CD4-positive, alpha-beta T cell (primary cell): Measurements from ENCODE around the gene TMEM183A. TPM values are rescaled to one million over a fixed set of nuclear protein-coding genes. Genes with fewer than 3 reads are reported as not detected.

Experiments
- ATAC-seq: fragments of 200-7000 bp; cut with Tn5 transposase; one replicate; pipeline ENCODE4 v1.10.0; 2022; ENCODE audit warnings: mild to moderate bottlenecking; ENCODE audit not compliant: poor library complexity
- CTCF ChIA-PET: fragments of 350-600 bp; sonication (Branson Sonifier 250); formaldehyde crosslinking; loops from one replicate; lab custom pipeline; 2021; ENCODE audit warnings: antibody characterized with exemption, inconsistent platforms; lab: Charles Lee
- POLR2A ChIA-PET: fragments of 350-600 bp; sonication (Branson Sonifier 250); formaldehyde crosslinking; loops from one replicate; lab custom pipeline; 2021; ENCODE audit warnings: antibody characterized with exemption, inconsistent platforms; lab: Charles Lee
- DNase-seq, 14 experiments: peaks; one replicate each; pipeline ENCODE4 v3.0.0-alpha.2; 2013 to 2020; ENCODE audit warnings: mixed read lengths in 2 of 14
- H3K27ac ChIP-seq, 2 donors: one replicate each; pipeline versions ENCODE4 v1.5.1 to v1.7.0; 2013; ENCODE audit warnings: low read length in 2 of 2, low read depth in 1 of 2, mild to moderate bottlenecking in 1 of 2
- H3K27me3 ChIP-seq, 2 experiments: 1 replicate in 1 of 2; 2 replicates in 1 of 2; pipeline versions ENCODE4 v1.6.1 to v1.7.0; 2013; ENCODE audit warnings: low read length in 2 of 2, control low read depth in 1 of 2, mild to moderate bottlenecking in 1 of 2, moderate library complexity in 1 of 2; ENCODE audit not compliant: insufficient read depth in 2 of 2, control insufficient read depth in 1 of 2
- H3K36me3 ChIP-seq: one replicate; pipeline ENCODE4 v1.6.1; 2013; ENCODE audit warnings: low read length, control low read depth; ENCODE audit not compliant: insufficient read depth
- H3K4me1 ChIP-seq: one replicate; pipeline ENCODE4 v1.6.1; 2013; ENCODE audit warnings: low read length, control low read depth; ENCODE audit not compliant: insufficient read depth
- H3K4me3 ChIP-seq: one replicate; pipeline ENCODE4 v1.5.1; 2013; ENCODE audit warnings: mild to moderate bottlenecking, low read length, moderate library complexity
- H3K9me3 ChIP-seq, 2 experiments: 1 replicate in 1 of 2; 2 replicates in 1 of 2; pipeline versions ENCODE4 v1.6.1 to v1.7.0; 2013; ENCODE audit warnings: low read length in 2 of 2, mild to moderate bottlenecking in 2 of 2, control low read depth in 1 of 2, moderate library complexity in 1 of 2; ENCODE audit not compliant: control insufficient read depth in 1 of 2, insufficient read depth in 1 of 2
- H3K27ac Mint-ChIP-seq: one replicate; pipeline ENCODE4 v1.8.0; 2020; ENCODE audit warnings: mixed read lengths
- H3K27me3 Mint-ChIP-seq: one replicate; pipeline ENCODE4 v1.8.0; 2021; ENCODE audit warnings: mixed read lengths
- H3K36me3 Mint-ChIP-seq: one replicate; pipeline ENCODE4 v1.8.0; 2021; ENCODE audit warnings: low read depth, mixed read lengths
- H3K4me1 Mint-ChIP-seq: one replicate; pipeline ENCODE4 v1.8.0; 2021; ENCODE audit warnings: low read depth, mixed read lengths
- H3K4me3 Mint-ChIP-seq: one replicate; pipeline ENCODE4 v1.8.0; 2020; ENCODE audit warnings: mild to moderate bottlenecking, mixed read lengths
- H3K9me3 Mint-ChIP-seq: one replicate; pipeline ENCODE4 v1.8.0; 2020; ENCODE audit warnings: mixed read lengths
- intact Hi-C, 2 experiments: fragments of 100-400 bp; cut with DNase I in 1 of 2; cut with micrococcal nuclease in 1 of 2; formaldehyde crosslinking; loops; one replicate each; pipeline versions ENCODE4 v1.15.1 to v1.9.0; 2023 to 2025; cut with DNase I, micrococcal nuclease
- total RNA-seq, 174 experiments: library from RNA in 2 of 174; stranded (reverse) in 2 of 174; gene quantifications; one replicate each; pipeline ENCODE4 v1.2.3 and lab custom pipeline; 2021 to 2026
- TF ChIP-seq, protein P1 (sequence below): fragments of 200-600 bp; IDR thresholded peaks from one replicate; pipeline ENCODE4 v1.8.0; 2022; ENCODE audit warnings: antibody characterized with exemption, mild to moderate bottlenecking

TMEM183A gene
- total RNA-seq, 2 experiments from 2014 or later = 187 to 194 TPM

DNA sequence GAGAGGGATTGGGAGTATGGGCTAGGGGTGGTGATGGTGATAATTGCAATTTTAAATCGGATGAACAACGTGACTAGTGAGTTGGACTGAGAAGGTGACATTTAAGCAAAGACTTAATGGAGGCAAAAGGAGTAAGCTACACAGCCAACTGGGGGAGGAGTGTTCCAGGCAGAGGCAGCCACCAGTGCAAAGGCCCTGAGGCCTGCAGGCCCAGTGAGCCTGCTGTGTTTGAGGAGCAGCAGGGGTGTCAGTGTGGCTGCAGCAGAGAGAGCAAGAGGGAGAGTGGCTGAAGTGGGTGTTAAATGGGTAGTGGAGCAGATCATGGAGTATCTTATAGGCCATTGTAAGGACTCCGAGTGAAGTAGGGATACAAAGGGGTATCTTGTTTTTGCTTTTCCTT lies 59.8 kb downstream of the TMEM183A start:
- ChIA-PET CTCF (no interaction called here), POLR2A (no interaction called here)
- no peaks in the 10 kb centered on the region for H3K4me1 Mint-ChIP-seq
- no peaks in the 10 kb centered on the region for H3K36me3 Mint-ChIP-seq
- H3K36me3 ChIP-seq = no peaks in the 10 kb centered on the region
- no peaks in the 10 kb centered on the region for H3K27me3 Mint-ChIP-seq
- no peaks in the 10 kb centered on the region for H3K9me3 Mint-ChIP-seq
- TF ChIP-seq, protein P1, sequence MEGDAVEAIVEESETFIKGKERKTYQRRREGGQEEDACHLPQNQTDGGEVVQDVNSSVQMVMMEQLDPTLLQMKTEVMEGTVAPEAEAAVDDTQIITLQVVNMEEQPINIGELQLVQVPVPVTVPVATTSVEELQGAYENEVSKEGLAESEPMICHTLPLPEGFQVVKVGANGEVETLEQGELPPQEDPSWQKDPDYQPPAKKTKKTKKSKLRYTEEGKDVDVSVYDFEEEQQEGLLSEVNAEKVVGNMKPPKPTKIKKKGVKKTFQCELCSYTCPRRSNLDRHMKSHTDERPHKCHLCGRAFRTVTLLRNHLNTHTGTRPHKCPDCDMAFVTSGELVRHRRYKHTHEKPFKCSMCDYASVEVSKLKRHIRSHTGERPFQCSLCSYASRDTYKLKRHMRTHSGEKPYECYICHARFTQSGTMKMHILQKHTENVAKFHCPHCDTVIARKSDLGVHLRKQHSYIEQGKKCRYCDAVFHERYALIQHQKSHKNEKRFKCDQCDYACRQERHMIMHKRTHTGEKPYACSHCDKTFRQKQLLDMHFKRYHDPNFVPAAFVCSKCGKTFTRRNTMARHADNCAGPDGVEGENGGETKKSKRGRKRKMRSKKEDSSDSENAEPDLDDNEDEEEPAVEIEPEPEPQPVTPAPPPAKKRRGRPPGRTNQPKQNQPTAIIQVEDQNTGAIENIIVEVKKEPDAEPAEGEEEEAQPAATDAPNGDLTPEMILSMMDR = no peak
- H3K4me3 ChIP-seq = no peak overlapping the region
- H3K27ac ChIP-seq = no peak overlapping the region
- H3K27ac Mint-ChIP-seq = no peak overlapping the region
- no peak overlapping the region for H3K4me3 Mint-ChIP-seq
- DNase-seq (no peak), ATAC-seq (no peak)
- no peaks in the 10 kb centered on the region for H3K9me3 ChIP-seq
- no peaks in the 10 kb centered on the region for H3K27me3 ChIP-seq
- intact Hi-C loops = loop anchor here in 1 of 2 experiments (10.0 kb wide), 1 partner anchor 368 kb away; no protein-coding TSS in a partner anchor
- H3K4me1 ChIP-seq = no peaks in the 10 kb centered on the region

DNA sequence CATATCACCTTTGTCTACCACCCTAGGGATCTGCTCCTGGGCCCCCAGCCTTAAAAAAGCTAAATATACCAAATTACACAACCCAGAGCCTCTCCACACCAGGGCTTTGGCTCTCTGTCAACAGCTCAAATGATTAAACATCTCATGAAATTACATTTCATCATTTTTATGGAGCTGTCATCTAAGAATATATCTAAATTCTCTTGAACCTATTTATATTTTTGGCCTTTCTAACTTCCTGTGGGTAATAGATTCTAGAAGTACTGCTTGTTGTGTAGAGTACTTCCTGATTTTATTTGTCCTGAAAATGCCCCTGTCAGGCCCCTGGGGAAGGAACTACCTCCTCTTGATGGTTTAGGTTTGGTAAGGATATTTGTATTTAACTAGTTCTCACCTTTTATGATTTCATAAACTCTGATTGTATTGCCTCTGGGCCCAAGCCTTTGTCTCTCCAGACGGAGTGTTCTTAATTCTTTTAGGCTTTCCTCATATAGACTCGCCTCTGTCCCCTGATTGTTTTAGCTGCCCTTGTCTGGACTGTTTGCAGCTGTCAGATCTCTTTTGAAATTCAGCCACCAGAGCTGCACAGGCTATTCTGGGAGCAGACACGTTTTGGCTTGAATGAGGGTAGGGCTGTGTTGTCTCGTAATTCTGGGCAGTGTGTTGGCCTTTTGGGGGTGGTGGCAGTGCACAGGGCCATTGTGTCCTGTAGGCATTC lies 62.0 kb downstream of the TMEM183A start:
- no peak overlapping the region for H3K4me3 ChIP-seq
- H3K9me3 ChIP-seq = no peaks in the 10 kb centered on the region
- TF ChIP-seq, protein P1 = no peak
- H3K4me1 ChIP-seq = no peaks in the 10 kb centered on the region
- ChIA-PET CTCF (no interaction called here), POLR2A (no interaction called here)
- no peaks in the 10 kb centered on the region for H3K4me1 Mint-ChIP-seq
- H3K27me3 ChIP-seq = peaks cover 3 to 8% of the 10 kb centered on the region in 2 experiments
- H3K36me3 ChIP-seq = no peaks in the 10 kb centered on the region
- no peak overlapping the region for H3K27ac ChIP-seq
- no peak overlapping the region for H3K27ac Mint-ChIP-seq
- no peak for ATAC-seq
- H3K9me3 Mint-ChIP-seq = no peaks in the 10 kb centered on the region
- no peak overlapping the region for H3K4me3 Mint-ChIP-seq
- H3K27me3 Mint-ChIP-seq = peaks cover 13% of the 10 kb centered on the region
- H3K36me3 Mint-ChIP-seq = no peaks in the 10 kb centered on the region
- DNase-seq = peak in 1 of 14 experiments; percentile 7
- intact Hi-C loops = loop anchor here in 1 of 2 experiments (10.0 kb wide), 1 partner anchor 366 kb away; no protein-coding TSS in a partner anchor

DNA sequence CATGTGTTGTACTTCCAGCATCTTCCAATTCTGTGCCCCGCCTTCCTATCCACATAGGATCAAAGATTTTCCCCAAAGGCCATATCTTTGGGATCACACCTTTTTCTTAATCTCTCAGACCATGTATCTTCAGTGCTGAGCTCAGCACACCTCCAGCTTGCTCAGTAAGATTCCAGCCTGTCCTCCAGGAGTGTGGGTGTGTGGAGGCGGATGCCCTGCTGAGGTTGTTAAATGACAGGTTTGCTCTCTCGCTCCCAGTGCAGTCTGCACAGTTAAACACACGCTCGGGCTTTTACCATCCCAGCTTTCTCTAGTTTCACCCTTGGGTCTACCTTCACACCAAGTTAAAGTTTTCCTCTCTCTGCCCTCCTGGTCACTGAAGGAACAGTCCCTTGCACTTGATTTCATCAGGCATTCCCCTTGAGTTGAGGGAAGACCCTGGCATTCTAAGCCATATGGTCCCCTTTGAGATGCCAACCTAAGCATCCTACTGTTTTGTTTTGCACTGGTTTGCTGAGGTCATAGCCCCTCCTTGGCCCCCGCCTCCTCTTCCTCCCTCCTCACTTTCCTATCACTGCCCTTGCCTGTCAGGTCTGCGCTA lies 64.9 kb downstream of the TMEM183A start:
- Mint-ChIP-seq H3K27me3 (peaks cover 28% of the 10 kb centered on the region), H3K4me1 (no peaks in the 10 kb centered on the region), H3K9me3 (no peaks in the 10 kb centered on the region), H3K4me3 (no peak overlapping the region), H3K36me3 (no peaks in the 10 kb centered on the region), H3K27ac (no peak overlapping the region)
- TF ChIP-seq, protein P1 = no peak
- ATAC-seq = no peak
- intact Hi-C loops = no loop called here
- Histone ChIP-seq H3K27me3 (peaks cover 22 to 36% of the 10 kb centered on the region in 2 experiments), H3K27ac (no peak overlapping the region), H3K36me3 (no peaks in the 10 kb centered on the region), H3K4me1 (peaks cover 11% of the 10 kb centered on the region), H3K4me3 (no peak overlapping the region), H3K9me3 (no peaks in the 10 kb centered on the region)
- ChIA-PET POLR2A (no interaction called here), CTCF (no interaction called here)
- DNase-seq = no peak
